Dedifferentiated amniotic fluid mesenchymal stem cell (primary cell): ENCODE measurements around the gene PPM1N.

Experiments
- DNase-seq: peaks from one replicate; pipeline ENCODE4 v3.0.0-alpha.2; 2016; ENCODE audit errors: extremely low spot score

The PPM1N gene

GRCh38 chr19:45529420-45529785 is 31.2 kb downstream of the PPM1N start:
- DNase-seq = no peak

GRCh38 chr19:45531349-45531748 is 33.1 kb downstream of the PPM1N start:
- no peak for DNase-seq

GRCh38 chr19:45539459-45539858 is 41.2 kb downstream of the PPM1N start:
- DNase-seq = no peak

GRCh38 chr19:45542234-45542668 is 44.0 kb downstream of the PPM1N start:
- no peak for DNase-seq

- no peak for DNase-seq
Measured at GRCh38 chr19:45547211-45547770, 49.0 kb downstream of the PPM1N start.

- peak; percentile 66 for DNase-seq
Measured at GRCh38 chr19:45547965-45548609, 49.8 kb downstream of the PPM1N start.
